ENCODE measurements around the gene ITGAV.

ITGAV gene

DNA sequence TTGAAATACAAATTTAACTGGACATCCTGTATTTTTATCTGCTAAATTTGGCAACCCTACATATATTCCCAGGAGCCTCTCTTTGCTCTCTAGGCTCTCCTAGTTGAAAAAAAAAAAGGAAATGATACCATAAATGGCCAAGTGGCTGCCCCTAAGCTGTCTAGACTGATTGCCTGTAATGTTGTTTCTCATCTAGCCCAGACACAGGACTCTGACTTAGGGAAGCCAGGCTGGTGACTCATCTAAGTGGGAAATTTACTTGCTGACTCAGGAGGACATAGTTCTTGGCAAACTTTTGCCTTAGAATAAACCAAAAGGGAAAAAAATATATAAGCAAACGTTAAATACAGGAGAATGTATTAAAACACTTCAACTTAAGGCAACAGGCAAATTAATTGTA, 14.6 kb upstream of the ITGAV start:
- DNase-seq (ENCODE audit: low read depth in 3 of 3), result no peak

GRCh38 chr2:186575856-186576255, 14.0 kb upstream of the ITGAV start:
- no peak for DNase-seq (ENCODE audit: low read depth in 3 of 3)

GRCh38 chr2:186576614-186577013, 13.2 kb upstream of the ITGAV start:
- no peak for DNase-seq (ENCODE audit: low read depth in 3 of 3)

- no peak for DNase-seq (ENCODE audit: low read depth in 3 of 3)
These were observed 7.2 kb upstream of the ITGAV start for GRCh38 chr2:186582698-186583097.

- no peak for DNase-seq (ENCODE audit: low read depth in 3 of 3)
These were observed 5.8 kb upstream of the ITGAV start for GRCh38 chr2:186584053-186584452.

DNA sequence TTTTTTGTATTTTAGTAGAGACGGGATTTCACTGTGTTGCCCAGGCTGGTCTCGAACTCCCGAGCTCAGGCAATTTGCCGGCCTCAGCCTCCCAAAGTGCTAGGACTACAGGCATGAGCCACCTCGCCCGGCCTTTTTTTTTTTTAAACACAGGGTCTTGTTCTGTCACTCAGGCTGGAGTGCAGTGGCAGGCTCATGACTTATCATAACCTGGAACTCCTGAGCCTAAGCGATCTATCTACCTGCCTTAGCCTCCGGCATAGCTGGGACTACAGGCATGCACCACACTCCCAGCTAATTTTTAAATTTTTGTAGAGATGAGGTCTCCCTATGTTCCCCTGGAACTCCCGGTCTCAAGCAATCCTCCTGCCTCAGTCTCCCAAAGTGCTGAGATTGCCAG, 1.4 kb upstream of the ITGAV start:
- no peak for DNase-seq (ENCODE audit: low read depth in 3 of 3)

DNA sequence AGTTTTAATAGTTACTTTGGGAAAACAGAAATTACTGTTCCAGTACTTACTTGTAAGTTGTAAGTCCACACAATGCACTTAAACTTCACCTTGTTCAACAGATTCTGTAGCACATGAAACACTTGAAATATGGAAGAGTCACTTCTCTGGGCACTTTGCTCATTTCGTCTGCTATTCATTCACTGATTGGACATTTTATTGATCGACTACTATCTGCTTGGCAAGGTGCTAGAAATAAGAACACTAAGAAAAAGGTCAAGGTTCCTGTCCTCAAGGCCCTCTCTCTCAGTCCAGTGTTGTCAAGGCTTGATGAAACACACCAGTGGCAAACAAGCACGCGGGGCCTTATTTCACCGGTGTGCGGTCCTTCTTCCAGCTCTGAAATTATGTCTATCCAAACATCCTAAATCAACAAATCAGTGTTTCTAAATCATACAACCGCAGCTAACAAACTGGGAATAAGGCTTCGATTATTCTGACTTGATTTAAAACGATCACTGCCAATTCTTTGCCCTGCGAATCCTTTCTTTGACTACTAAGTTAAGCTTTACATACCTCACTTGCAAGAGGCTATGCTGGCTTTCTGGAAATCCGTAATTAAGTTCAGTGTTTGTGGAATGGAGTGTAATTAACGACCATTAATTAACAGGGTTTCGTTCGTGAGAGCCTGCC, 780 bp upstream of the ITGAV start:
- no peak for DNase-seq (ENCODE audit: low read depth in 3 of 3)

- no peak for DNase-seq (ENCODE audit: low read depth in 3 of 3)
These were observed 498 bp downstream of the ITGAV start for GRCh38 chr2:186590350-186590758.

- no peak for DNase-seq (ENCODE audit: low read depth in 3 of 3)
These were observed 1.1 kb downstream of the ITGAV start for GRCh38 chr2:186590759-186591505.

DNA sequence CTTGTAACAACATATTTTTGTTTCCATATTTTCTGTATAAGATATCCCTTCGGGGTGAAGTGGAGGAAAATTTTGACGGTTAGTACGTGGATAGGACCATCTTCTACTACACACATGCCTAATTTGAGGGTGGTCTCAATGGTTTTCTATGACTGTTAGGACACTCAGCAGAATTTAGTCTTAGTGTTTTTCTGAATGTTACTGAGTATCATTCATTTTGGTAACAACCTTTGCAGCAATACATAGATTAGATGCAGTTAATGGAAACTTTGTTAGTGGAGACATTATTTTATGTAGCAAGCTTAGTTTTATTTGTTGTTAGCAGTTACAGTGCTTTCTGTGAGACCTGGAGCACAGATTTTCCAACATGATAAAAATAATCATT, 1.6 kb downstream of the ITGAV start:
- no peak for DNase-seq (ENCODE audit: low read depth in 3 of 3)

GRCh38 chr2:186592137-186592875, 2.5 kb downstream of the ITGAV start:
- no peak for DNase-seq (ENCODE audit: low read depth in 3 of 3)

GRCh38 chr2:186593523-186593922, 3.7 kb downstream of the ITGAV start:
- no peak for DNase-seq (ENCODE audit: low read depth in 3 of 3)

GRCh38 chr2:186594001-186594722, 4.3 kb downstream of the ITGAV start:
- no peak for DNase-seq (ENCODE audit: low read depth in 3 of 3)

DNA sequence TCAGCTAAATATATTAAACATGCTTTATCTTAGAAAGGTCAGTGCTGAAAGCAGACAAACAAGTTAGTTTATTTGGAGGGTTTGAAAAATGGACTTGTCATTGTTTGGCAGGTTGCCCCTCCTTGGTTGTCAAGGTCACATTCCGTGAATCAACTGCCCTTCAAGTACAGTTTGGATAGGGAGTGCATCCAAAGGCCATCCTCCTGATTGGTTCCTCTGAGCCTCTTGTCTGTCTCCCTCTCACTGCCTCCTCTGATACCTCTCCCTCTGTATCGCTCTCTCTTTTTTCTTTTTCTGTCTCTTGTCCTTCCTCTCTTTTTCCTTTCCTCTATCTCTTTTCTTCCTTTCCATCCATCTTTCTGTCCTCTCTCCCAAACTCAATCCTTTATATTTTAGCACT, 5.4 kb downstream of the ITGAV start:
- no peak for DNase-seq (ENCODE audit: low read depth in 3 of 3)

DNA sequence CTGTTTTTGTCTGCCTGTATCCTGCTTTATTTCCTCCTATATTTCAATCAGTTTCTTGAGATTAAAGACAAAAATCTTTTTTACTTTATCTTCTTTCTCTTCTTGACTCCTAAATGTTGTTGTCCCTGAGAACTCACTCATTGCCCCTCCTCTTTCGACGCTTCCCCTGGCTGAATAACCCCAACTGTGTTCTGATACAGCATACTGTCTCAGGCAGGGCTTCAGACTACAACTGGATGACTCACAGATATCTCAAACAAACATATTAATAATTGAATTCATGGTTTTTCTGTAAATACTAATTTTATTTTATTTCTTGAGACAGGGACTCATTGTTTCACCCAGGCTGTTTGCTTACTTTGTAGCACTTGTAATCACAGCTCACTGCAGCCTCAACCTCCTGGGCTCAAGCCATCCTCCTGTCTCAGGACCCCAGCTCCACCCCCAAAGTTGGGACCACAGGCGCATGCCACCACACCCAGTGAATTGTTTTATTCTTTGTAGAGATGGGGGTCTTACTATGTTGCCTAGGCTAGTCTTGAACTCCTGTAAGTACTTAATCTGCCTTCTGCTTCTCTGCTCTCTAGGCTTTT, 9.4 kb downstream of the ITGAV start:
- DNase-seq (ENCODE audit: low read depth in 3 of 3), result no peak

- DNase-seq (ENCODE audit: low read depth in 3 of 3), result no peak
These were observed 13.4 kb downstream of the ITGAV start for GRCh38 chr2:186603286-186603685.

- no peak for DNase-seq (ENCODE audit: low read depth in 3 of 3)
These were observed 15.2 kb downstream of the ITGAV start for GRCh38 chr2:186605041-186605440.

GRCh38 chr2:186607660-186608324, 17.9 kb downstream of the ITGAV start:
- DNase-seq (ENCODE audit: low read depth in 3 of 3), result no peak

DNA sequence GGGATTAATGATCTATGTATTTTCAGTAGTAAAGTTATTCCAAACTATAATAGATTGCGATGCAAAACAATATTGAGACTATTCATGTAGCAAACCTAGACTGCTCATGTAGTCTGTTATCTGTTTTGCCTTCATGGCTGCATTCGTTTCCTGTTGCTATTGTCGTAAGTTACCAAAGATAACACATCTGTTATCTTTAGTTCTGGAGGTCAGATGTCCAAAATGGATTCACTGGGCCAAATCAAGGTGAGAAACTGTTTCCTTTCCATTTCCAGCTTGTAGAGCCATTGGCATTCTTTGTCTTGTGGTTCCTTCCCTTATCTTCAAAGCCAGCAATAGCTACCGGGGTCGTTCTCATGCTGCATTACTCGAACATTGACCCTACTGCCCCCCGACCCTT, 20.9 kb downstream of the ITGAV start:
- DNase-seq (ENCODE audit: low read depth in 3 of 3), result no peak

DNA sequence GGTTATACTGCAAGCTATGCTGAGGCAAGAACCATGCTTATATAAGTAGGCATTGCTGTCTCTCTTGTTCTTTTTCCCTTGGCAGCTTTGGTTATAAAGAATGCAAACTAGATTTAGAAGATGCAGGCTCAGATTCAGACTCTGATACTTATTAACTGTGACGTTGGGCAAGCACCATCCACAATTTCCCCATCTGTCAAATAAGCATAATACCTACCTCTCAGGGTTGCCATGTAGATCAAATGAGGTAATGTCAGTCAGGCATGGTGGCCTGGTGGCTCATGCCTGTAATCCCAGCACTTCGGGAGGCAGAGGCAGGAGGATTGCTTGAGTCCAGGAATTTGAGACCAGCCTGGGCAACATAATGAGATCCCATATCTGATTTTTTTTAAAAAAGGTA, 21.7 kb downstream of the ITGAV start:
- no peak for DNase-seq (ENCODE audit: low read depth in 3 of 3)

- DNase-seq (ENCODE audit: low read depth in 3 of 3), result no peak
These were observed 22.2 kb downstream of the ITGAV start for GRCh38 chr2:186612026-186612425.
